Osteoblast (primary cell): Measurements from ENCODE around the gene CIZ1. TPM values are rescaled to one million over a fixed set of nuclear protein-coding genes. Genes with fewer than 3 reads are reported as not detected.
"Not testable (repeated sequence)": the region's sequence is repeated elsewhere in the genome, so short reads cannot be mapped to it uniquely, and the experiment has no call there.

Source experiments
- DNase-seq: peaks from one replicate; pipeline ENCODE4 v3.0.0; 2011; ENCODE audit warnings: low spot score, mixed read lengths; ENCODE audit not compliant: insufficient read length; ENCODE audit errors: missing footprints
- H2AFZ ChIP-seq: 2 replicates; pipeline ENCODE4 v1.6.0; 2011; ENCODE audit warnings: mild to moderate bottlenecking, low read length
- H3K27ac ChIP-seq: 2 replicates; pipeline ENCODE4 v1.5.1; 2011; ENCODE audit warnings: mild to moderate bottlenecking, low read depth, low read length, moderate library complexity
- H3K27me3 ChIP-seq: 2 replicates; pipeline ENCODE4 v1.6.0; 2012; ENCODE audit warnings: mild to moderate bottlenecking, control low read depth, inconsistent platforms, low read length, moderate library complexity; ENCODE audit not compliant: insufficient read depth
- H3K36me3 ChIP-seq: 2 replicates; pipeline ENCODE4 v1.5.1; 2011; ENCODE audit warnings: mild to moderate bottlenecking, low read length, control low read depth, moderate library complexity; ENCODE audit not compliant: insufficient read depth
- H3K4me1 ChIP-seq: 2 replicates; pipeline ENCODE4 v1.5.1; 2011; ENCODE audit warnings: mild to moderate bottlenecking, low read length, control low read depth, moderate library complexity; ENCODE audit not compliant: insufficient read depth
- H3K4me2 ChIP-seq: 2 replicates; pipeline ENCODE4 v1.6.0; 2011; ENCODE audit warnings: mild to moderate bottlenecking, low read length; ENCODE audit not compliant: insufficient read depth
- H3K4me3 ChIP-seq: fragments of 200-600 bp; sonication (generic); 3 replicates; pipeline ENCODE4 v1.5.1; 2012; ENCODE audit warnings: mild to moderate bottlenecking, low read length, inconsistent platforms; ENCODE audit not compliant: insufficient read depth
- H3K79me2 ChIP-seq: 2 replicates; pipeline ENCODE4 v1.6.0; 2012; ENCODE audit warnings: mild to moderate bottlenecking, low read length, control low read depth, inconsistent platforms; ENCODE audit not compliant: insufficient read depth
- H3K9me3 ChIP-seq: 2 replicates; pipeline ENCODE4 v1.5.1; 2011; ENCODE audit warnings: low read depth, low read length, control low read depth
- H4K20me1 ChIP-seq: 2 replicates; pipeline ENCODE4 v1.6.0; 2012; ENCODE audit warnings: mild to moderate bottlenecking, low read length, control low read depth; ENCODE audit not compliant: insufficient read depth
- CTCF ChIP-seq: IDR thresholded peaks from 2 replicates; pipeline ENCODE4 v1.5.1; 2011; ENCODE audit warnings: mild to moderate bottlenecking, low read depth, low read length, moderate library complexity; ENCODE audit errors: extremely low read depth
- total RNA-seq: library from RNA; depleted of rRNA; stranded (reverse); fragments of >200 nt; gene quantifications from 2 replicates; pipeline ENCODE4 v1.2.3, GENCODE V29; 2012

The CIZ1 gene
- total RNA-seq, 1 donor, result 33.7 TPM

GRCh38 chr9:128185979-128186965 lies 5.1 kb downstream of the CIZ1 start:
- peaks cover 44% of the 10 kb centered on the region for H3K36me3 ChIP-seq
- peaks cover 3% of the 10 kb centered on the region for H4K20me1 ChIP-seq
- no peaks in the 10 kb centered on the region for H3K27me3 ChIP-seq
- peaks cover 6% of the 10 kb centered on the region for H3K4me1 ChIP-seq
- no peak overlapping the region for H2AFZ ChIP-seq
- no peak for TF ChIP-seq CTCF
- H3K9me3 ChIP-seq, result no peaks in the 10 kb centered on the region
- DNase-seq, result no peak
- H3K27ac ChIP-seq, result no peak overlapping the region
- peaks cover 32% of the 10 kb centered on the region for H3K79me2 ChIP-seq
- no peak overlapping the region for H3K4me3 ChIP-seq
- no peak overlapping the region for H3K4me2 ChIP-seq

- H3K4me1 ChIP-seq, result no peaks in the 10 kb centered on the region
- no peak overlapping the region for H3K4me3 ChIP-seq
- DNase-seq, result peak; percentile 6
- H4K20me1 ChIP-seq, result peaks cover 4% of the 10 kb centered on the region
- TF ChIP-seq CTCF, result no peak
- peaks cover 56% of the 10 kb centered on the region for H3K36me3 ChIP-seq
- no peak overlapping the region for H3K4me2 ChIP-seq
- H3K27me3 ChIP-seq, result no peaks in the 10 kb centered on the region
- H3K27ac ChIP-seq, result no peak overlapping the region
- H2AFZ ChIP-seq, result no peak overlapping the region
- H3K9me3 ChIP-seq, result peaks cover 5% of the 10 kb centered on the region
- H3K79me2 ChIP-seq, result peaks cover 8% of the 10 kb centered on the region
These were observed 8.3 kb downstream of the CIZ1 start for GRCh38 chr9:128182893-128183588.

GRCh38 chr9:128181480-128181879 lies 9.9 kb downstream of the CIZ1 start:
- H3K27ac ChIP-seq, H3K4me3 ChIP-seq, H3K9me3 ChIP-seq, H3K27me3 ChIP-seq, H3K79me2 ChIP-seq, H4K20me1 ChIP-seq, H3K4me1 ChIP-seq, H3K4me2 ChIP-seq, DNase-seq, H2AFZ ChIP-seq: not testable (repeated sequence)
- peak; percentile 32 for TF ChIP-seq CTCF
- peaks cover 58% of the 10 kb centered on the region for H3K36me3 ChIP-seq

- DNase-seq, result peak; percentile 48
- H3K4me2 ChIP-seq, result no peak overlapping the region
- no peaks in the 10 kb centered on the region for H3K27me3 ChIP-seq
- peaks cover 4% of the 10 kb centered on the region for H4K20me1 ChIP-seq
- H2AFZ ChIP-seq, result no peak overlapping the region
- peaks cover 5% of the 10 kb centered on the region for H3K9me3 ChIP-seq
- H3K27ac ChIP-seq, result no peak overlapping the region
- peaks cover 69% of the 10 kb centered on the region for H3K36me3 ChIP-seq
- TF ChIP-seq CTCF, result no peak
- no peak overlapping the region for H3K4me3 ChIP-seq
- no peaks in the 10 kb centered on the region for H3K4me1 ChIP-seq
- H3K79me2 ChIP-seq, result no peaks in the 10 kb centered on the region
These were observed 10.9 kb downstream of the CIZ1 start for GRCh38 chr9:128180447-128180846.
